GM12864 (cell line): Measurements from ENCODE around the gene OR52I1.

Experiments used
- DNase-seq: peaks from one replicate; pipeline ENCODE4 v3.0.0-alpha.2; 2011; ENCODE audit warnings: low read depth
- H3K4me3 ChIP-seq: 2 replicates; pipeline ENCODE4 v1.5.1; 2011; ENCODE audit warnings: mild to moderate bottlenecking, low read depth, low read length, control low read depth
- TF ChIP-seq, protein P1 (sequence below): IDR thresholded peaks from 2 replicates; pipeline ENCODE4 v1.5.1; 2011; ENCODE audit warnings: low read depth, mild to moderate bottlenecking, moderate library complexity, low read length, control low read depth, inconsistent platforms; ENCODE audit errors: missing control alignments

OR52I1 gene

DNA sequence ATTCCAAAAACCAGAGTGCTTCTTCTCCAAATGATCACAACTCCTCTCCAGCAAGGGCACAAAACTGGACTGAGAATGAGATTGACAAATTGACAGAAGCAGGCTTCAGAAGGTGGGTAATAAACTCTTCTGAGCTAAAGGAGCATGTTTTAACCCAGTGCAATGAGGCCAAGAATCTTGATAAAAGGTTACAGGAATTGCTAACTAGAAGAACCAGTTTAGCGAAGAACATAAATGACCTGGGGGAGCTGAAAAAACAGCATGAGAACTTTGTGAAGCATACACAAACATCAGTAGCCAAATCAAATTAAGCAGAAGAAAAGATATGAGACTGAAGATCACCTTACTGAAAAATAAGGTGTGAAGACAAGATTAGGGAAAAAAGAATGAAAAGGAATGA is 33.4 kb upstream of the OR52I1 start:
- TF ChIP-seq, protein P1, sequence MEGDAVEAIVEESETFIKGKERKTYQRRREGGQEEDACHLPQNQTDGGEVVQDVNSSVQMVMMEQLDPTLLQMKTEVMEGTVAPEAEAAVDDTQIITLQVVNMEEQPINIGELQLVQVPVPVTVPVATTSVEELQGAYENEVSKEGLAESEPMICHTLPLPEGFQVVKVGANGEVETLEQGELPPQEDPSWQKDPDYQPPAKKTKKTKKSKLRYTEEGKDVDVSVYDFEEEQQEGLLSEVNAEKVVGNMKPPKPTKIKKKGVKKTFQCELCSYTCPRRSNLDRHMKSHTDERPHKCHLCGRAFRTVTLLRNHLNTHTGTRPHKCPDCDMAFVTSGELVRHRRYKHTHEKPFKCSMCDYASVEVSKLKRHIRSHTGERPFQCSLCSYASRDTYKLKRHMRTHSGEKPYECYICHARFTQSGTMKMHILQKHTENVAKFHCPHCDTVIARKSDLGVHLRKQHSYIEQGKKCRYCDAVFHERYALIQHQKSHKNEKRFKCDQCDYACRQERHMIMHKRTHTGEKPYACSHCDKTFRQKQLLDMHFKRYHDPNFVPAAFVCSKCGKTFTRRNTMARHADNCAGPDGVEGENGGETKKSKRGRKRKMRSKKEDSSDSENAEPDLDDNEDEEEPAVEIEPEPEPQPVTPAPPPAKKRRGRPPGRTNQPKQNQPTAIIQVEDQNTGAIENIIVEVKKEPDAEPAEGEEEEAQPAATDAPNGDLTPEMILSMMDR = no peak

DNA sequence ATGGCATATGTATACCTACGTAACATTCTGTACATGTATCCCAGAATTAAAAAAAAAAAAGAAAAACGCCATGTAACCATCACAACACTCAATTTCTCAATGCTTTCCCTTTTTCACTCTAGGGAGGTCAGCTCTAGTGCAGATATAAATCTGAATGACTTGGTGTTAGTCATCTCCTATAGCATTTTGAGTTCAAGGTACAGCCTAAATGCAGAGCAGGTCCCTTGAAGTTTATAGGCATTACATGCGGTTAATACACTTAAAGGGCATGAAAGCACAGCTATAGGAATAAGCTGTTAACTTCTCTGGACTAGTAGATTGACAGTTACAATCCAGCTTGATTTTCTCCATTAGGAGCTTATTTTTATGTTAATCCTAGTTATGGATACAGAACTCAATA is 28.5 kb upstream of the OR52I1 start:
- TF ChIP-seq, protein P1 = no peak
- H3K4me3 ChIP-seq = no peak overlapping the region
- no peak for DNase-seq

More for the DNA sequence above, 33.4 kb upstream of the OR52I1 start:
- H3K4me3 ChIP-seq = no peak overlapping the region
- DNase-seq = no peak

DNA sequence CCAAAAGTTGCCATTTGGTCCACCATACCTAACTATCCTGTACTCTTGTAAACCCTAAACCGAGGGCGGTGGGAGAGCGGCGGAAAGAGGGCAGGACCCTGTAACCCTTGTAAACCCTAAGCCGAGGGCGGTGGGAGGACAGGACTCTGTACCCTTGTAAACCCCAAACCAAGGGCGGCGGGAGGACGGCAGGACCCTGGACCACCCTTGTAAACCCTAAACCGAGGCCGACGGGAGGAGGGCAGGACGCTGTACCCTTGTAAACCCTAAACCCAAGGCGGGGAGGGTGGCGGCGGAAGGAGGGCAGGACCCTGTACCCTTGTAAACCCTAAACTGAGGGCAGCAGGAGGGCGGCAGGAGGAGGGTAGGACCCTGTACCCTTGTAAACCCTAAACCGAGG is 24.8 kb upstream of the OR52I1 start:
- no peak for DNase-seq
- no peak overlapping the region for H3K4me3 ChIP-seq
- TF ChIP-seq, protein P1 = no peak

DNA sequence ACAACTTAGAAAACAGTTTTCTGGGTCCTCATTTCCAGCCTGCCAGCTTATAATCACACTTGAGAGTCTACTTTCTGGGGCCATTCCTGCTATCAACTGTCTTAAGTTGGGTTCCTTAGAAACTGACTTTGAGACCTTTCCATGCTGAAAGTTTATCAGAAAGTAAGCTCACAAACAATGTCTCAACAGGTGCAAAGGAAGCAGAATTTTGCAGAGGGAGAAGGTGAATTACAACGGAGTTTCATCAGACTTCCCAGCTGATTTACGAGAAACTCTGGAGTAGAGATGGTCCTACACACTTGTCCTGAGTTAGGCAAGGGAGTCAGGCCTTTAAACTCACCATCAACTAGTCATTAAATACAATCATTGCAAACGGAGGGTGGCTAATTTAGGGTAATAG is 17.0 kb upstream of the OR52I1 start:
- TF ChIP-seq, protein P1 = no peak
- DNase-seq = no peak
- no peak overlapping the region for H3K4me3 ChIP-seq

DNA sequence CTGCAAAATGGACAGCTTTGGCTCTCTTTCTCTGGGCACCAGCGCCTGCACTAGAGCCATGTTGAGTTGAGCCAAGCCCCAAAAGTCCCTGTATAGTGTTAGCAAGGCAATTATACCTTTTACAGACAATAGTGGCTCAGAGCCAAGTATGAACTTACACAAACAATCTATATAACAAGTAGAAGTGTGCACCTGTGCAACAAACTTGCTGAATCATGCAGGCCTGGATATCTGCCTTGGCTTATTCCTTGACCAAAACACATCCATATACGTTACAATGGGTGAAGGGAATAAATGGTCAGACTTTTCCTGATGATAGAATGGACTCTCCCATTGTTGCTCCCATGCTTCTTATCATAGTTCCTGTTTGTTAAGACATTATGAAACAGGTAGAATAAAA is 16.1 kb upstream of the OR52I1 start:
- TF ChIP-seq, protein P1 = no peak
- no peak overlapping the region for H3K4me3 ChIP-seq
- DNase-seq = no peak

DNA sequence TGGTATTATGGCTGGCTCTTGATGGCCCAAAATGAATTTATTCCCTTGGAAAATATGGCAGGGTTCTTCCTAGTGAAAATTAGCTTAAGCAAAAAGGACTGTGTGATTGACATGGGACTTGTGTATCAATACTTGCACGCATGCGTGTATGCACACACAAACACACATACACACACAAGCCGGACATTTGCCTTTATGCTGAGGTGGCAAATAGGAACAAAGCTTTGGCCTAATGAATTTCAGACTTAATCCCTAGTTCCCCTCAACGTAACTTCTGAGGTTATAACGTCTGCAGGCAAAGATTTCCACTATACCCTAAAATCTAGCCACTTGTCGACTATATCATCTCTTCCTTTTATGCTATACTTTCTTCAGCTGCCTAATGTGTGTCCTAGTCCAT is 15.2 kb upstream of the OR52I1 start:
- TF ChIP-seq, protein P1 = no peak
- H3K4me3 ChIP-seq = no peak overlapping the region
- no peak for DNase-seq

DNA sequence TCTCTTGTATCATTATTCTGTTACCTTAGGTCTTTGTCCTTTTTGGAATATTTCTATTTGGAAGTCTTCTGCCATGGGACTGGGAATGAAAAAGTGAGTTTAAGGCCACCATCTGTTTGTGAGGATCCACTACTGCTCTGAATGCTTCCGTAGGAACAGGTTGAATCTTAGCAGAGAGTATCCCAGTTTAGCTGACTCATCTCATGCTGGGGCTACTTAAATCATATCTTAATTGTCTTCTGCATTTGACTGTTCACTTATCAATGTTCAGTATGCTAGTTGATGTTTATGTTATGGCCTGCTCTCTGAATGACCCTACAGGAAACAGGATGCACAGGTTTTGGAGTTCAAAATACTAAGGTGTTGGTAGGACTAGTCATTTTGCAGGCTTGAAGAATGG is 13.7 kb upstream of the OR52I1 start:
- DNase-seq = no peak
- TF ChIP-seq, protein P1 = no peak
- no peak overlapping the region for H3K4me3 ChIP-seq
